Measurements from ENCODE around the gene RAB42.
"Not testable (repeated sequence)": the region's sequence is repeated elsewhere in the genome, so short reads cannot be mapped to it uniquely, and the experiment has no call there.

The RAB42 gene

DNA sequence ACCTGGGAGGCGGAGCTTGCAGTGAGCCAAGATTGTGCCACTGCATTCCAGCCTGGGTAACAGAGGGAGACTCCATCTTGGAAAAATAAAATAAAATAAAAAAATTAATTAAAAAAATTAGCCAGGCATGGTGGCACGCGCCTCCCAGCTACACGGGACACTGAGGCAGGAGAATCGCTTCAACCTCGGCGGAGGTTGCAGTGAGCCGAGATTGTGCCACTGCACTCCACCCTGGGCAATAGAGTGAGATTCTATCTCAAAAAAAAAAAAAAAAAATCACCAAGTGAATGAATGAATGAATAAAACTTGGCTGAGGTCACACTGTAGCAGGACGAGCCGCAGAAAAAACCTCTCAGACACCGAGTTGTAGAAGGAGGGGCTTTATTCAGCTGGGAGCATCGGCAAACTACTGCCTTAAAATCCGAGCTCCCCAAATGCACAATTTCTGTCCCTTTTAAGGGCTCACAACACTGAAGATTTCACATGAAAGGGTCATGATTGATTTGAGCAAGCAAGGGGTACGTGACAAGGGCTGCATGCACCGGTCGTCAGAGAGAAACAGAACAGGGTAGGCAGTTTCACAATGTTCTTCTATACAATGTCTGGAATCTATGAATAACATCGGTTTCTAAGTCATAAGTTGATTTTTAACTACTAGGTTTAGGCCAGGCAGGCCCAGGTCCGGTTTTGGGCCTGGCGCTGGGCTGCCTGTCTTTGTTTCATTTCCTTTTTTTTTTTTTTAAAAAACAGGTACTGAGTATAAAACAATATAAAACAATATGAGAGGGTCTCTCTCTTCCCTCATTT lies 5.3 kb upstream of the RAB42 start:
- not testable (repeated sequence) for DNase-seq

DNA sequence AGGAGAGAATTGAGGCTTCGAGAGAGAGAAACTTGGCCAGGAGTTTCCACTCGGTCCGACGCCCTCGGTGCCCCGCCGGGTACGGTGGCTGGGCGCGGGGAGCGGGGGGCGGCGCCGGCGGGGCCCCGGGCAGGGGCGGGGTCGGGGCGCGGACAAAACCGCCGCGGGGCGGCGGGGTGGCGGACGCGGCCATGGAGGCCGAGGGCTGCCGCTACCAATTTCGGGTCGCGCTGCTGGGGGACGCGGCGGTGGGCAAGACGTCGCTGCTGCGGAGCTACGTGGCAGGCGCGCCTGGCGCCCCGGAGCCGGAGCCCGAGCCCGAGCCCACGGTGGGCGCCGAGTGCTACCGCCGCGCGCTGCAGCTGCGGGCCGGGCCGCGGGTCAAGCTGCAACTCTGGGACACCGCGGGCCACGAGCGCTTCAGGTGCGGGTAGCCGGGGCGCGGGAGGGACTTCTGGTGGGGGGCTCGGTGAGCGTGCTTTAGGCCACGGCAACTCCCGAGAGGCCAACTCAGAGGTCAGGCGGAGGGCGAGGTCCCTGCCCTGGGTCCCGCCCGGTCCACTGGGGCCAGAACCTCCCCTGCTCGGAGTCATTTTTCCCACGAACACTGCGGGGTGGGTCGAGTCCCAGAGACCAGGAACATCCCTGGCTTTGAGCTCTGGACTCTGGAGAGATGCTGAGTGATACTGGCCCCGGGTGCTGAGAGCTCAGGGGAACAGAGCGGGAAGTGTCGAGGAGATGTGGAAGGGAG lies 431 bp downstream of the RAB42 start:
- DNase-seq: no peak

DNA sequence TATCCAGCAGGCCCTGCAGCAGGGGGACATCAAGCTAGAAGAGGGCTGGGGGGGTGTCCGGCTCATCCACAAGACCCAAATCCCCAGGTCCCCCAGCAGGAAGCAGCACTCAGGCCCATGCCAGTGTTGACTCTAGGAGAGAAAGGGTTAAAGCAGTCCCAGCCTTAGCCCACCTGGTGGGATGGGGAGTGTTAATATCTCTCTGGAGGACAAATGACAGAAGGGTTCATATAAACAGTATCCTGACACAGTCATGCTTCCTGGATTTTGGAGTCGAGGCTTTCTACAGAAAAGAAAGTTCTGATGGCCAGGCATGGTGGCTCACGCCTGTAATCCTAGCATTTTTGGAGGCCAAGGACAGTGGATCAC lies 1.9 kb downstream of the RAB42 start:
- DNase-seq: not testable (repeated sequence)

DNA sequence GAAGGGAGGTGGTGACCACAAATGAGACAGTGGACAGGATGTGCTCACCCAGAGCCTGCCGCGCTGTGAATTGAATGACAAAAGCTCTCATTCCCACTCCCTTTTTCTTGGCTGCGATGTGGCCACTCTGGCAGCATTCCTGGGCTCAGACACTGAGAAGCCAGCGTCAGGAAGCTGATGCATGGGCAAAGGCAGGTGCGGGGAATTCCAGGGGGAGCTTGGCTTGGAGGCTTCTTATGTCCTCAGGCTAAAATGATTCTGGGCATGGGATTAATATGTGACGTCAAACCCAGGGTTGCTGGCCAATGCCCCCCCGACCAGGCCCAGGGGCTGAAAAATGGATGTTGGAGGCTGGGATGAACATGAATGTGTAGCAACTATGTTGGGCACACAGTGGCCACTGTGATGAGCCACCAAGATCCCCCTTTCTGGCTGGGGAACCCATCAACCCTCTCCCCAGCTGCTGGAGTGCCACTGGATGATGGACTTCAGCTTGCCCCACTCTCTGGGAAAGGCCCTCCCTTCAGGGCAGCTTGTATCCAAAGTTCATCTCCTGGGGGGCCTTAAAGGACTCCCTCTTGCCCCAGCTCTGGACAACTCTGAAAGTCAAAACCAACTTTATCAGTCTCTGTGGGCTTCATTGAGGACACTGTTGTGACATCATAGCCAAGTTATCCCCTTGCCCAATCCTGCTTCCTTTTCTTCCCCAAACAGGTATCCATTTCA lies 2.8 kb downstream of the RAB42 start:
- DNase-seq: not testable (repeated sequence)

DNA sequence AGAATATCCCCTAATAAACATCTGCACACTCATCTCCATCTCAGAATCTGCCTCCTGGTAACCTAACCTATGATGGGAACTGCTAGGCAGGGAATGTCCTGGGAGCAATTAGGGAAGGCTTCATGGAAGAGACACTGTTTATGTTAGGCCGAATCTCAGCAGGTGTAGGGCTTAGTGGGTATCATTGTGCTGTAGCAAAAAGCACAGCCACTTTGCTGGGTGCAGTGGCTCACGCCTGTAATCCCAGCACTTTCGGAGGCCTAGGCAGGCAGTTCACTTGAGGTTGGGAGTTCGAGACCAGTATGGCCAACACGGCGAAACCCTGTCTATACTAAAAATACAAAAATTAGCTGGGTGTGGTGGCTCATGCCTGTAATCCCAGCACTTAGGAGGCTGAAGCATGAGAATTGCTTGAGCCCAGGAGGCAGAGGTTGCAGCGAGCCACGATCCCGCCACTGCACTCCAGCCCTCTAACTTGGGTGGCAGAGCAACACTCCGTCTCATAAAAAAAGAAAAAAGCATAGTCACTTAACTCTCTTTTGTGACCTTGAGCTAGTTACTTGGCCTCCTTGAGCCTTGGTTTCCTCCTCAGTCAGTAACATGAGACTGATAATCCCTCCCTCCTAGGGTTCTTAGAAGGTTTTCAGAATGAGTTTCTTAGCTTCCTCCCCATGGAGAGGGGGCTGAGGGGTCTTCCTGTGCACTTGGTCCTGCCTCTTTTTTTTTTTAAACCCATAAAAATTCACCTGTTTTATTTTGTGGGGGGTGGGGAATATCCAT lies 3.5 kb downstream of the RAB42 start:
- DNase-seq: no peak

DNA sequence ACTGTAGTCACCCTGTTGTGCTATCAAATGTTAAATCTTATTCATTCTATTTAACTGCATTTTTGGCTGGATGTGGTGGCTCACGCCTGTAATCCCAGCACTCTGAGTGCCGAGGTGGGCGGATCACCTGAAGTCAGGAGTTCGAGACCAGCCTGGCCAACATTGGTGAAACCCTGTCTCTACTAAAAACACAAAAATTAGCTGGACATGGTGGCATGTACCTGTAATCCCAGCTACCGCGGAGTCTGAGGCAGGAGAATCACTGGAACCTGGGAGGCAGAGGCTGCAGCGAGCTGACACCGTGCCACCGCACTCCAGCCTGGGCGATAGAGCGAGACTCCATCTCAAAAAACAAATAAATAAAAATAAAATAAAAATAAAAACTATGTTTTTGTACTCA lies 4.2 kb downstream of the RAB42 start:
- DNase-seq: not testable (repeated sequence)

DNA sequence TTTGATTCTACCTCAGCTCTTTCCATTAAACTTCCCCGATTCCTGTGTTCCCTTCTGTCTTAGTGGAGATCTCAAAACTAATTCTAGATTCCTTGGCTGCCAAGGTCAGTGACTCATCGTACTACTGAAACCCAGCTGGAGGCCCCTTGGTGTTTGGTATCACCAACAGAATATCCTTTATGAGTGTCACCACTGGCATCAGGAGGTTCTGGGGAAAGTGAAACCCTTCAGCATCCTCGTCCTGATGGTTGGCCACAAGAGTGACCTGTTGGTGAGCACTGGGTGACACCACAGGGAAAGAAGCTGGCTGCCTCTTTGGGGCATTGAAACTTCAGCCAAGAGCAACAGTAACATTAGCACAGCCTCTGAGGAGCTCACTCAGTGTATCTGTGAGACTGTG lies 9.6 kb downstream of the RAB42 start:
- no peak for DNase-seq

DNA sequence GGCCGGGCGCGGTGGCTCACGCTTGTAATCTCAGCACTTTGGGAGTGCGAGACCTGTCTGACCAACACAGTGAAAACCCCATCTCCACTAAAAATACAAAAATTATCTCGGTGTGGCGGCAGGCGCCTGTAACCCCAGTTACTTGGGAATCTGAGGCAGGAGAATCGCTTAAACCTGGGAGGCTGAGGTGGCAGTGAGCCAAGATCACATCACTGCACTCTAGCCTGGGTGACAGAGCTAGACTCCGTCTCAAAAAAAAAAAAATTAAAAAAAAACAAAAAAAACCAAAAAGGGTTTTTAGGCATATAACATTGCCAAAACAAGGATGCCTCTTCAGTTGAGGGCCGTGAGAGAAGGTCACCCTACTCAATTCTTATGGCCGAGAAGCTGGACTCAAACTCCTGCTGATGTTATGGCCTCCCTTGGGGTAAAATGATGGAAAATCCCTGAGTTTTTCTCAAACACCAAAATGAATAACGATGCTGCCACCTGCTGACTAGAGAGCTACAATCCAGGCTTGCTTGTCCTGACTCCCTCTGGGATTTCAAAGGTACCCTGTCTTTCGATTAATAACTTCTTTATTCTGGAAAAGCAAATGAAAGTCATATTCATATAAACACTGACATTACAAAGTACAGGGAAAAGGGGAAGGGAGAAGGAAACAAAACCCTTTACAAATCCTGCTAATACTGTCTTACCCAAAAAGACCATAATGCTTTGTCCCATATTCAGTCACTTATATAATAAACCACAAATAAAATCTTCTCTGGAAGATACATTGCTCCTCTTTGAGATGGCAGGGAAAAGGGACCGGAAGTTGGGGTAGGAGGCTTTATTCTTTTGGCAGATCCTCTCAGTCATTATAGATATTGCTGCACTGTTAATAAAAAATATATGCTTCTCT lies 10.7 kb downstream of the RAB42 start:
- no peak for DNase-seq

DNA sequence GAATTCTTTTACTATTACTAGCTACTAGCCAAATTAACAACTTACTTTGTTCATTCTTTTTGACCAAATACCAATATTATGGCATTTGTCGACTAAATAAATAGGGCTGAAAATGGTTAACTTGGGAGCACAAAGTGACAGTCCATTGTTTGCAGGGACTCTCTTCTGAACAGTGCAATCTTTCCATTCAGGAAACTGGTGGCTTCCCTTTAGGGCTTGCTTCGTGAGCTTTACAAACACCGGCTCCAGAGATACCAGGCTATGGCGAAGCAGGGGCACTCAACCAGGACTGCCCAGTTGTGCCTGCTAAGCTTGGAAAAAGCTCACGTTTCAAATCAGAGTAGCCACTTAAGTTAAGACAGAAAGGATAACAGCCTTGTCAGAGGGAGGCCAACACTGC lies 12.3 kb downstream of the RAB42 start:
- DNase-seq: no peak

DNA sequence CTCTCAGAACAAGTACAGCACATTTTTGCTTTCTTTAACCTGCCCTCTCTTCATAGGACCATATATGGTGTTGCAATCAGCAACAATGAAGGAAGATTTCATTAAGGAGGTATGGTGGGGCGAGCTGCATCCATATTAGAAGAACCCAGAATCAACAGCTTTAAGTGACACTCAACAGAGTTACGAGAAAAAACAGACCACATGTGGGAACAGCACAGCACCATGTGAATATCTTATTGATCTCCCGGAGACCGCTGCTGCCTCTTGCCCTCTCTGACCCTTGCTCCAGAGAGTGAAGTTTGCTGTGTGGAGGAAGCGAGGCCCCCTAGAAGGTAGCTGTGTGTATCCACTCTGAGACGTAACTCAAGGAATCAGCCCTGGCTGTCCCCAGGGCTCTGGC lies 12.9 kb downstream of the RAB42 start:
- DNase-seq: no peak

DNA sequence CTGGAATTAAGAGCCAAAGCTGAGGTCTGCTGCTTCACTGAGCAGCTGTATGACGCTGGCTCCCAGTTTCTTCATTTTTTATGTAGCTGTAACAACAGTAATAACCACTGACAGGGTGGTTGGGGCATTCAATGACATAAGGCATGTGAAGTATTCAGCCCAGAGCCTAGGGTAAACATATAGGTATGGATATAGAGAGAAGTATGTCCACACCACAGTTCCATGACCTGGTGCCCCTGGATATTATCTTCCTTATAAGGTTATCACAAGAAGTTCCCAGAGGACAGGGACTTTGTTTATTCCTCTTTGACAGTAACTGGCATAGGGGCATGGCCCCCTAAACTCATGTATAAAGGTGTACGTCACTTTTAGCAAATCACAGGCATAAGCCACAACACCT lies 14.7 kb downstream of the RAB42 start:
- DNase-seq: no peak

DNA sequence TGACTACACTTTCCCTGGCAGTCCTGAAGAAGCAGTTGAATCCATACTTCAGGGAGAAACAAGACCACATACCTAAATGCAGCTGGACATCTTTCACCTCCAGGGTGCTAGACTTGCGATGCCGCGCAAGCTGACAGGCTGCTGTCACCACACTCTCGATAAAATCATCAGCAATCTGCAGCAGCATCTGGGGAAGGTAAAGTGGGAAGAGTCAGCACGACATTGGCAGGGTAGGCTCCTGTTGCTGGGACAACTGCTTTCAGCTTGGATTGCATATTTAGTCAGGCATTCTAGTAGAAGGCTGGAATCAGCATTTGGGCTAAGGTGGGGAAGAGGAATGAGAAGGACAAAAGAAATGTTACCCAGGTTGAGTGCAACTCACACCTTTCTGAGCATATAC lies 21.1 kb downstream of the RAB42 start:
- no peak for DNase-seq

DNA sequence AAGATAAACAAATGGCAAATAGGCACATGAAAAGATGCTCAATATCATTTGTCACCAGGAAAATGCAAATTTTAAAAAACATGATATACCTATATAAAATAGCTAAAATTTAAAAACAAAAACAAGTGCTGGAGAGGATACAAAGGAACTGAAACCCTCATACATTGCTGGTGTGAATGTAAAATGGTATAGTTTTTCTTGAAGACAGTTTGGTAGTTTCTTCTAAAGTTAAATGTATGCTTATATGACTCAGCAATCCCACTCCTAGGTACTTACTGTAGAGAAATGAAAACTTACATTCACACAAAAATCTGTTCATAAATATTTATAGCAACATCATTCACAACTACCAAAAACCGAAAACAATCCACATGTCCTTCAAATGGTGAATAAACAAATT lies 39.6 kb downstream of the RAB42 start:
- no peak for DNase-seq

DNA sequence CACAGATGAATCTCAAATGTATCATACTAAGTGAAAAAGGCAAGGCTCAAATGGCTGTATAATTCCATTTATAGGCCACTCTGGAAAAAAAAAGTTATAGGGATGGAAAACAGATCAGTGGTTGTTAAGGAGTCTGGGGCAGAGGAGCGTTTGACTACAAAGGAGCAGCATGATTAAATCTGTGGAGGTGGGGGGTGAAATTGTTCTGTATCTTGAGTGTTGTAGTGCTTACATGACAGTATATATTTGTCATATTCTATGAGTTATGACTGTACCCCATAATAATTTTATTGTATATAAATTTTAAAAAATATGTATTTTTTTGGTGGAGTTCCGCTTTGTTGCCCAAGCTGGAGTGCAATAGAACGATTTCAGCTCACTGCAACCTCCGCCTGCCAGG lies 40.5 kb downstream of the RAB42 start:
- DNase-seq: no peak

DNA sequence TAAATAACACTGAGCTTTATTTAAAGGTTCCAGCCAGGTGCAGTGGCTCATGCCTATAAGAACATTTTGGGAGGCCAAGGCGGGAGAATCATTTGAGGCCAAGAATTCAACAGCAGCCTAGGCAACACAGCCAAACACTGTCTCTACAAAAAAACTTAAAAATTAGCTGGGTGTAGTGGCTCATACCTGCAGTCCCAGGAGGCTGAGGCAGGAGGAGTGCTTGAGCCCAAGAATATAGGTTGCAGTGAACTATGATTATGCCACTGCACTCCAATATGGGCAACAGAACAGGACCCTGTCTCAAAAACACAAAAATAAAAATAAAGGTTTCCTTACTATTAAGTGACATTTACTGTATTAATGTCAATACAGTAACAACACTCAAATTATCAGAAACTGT lies 48.7 kb downstream of the RAB42 start:
- DNase-seq: no peak

DNA sequence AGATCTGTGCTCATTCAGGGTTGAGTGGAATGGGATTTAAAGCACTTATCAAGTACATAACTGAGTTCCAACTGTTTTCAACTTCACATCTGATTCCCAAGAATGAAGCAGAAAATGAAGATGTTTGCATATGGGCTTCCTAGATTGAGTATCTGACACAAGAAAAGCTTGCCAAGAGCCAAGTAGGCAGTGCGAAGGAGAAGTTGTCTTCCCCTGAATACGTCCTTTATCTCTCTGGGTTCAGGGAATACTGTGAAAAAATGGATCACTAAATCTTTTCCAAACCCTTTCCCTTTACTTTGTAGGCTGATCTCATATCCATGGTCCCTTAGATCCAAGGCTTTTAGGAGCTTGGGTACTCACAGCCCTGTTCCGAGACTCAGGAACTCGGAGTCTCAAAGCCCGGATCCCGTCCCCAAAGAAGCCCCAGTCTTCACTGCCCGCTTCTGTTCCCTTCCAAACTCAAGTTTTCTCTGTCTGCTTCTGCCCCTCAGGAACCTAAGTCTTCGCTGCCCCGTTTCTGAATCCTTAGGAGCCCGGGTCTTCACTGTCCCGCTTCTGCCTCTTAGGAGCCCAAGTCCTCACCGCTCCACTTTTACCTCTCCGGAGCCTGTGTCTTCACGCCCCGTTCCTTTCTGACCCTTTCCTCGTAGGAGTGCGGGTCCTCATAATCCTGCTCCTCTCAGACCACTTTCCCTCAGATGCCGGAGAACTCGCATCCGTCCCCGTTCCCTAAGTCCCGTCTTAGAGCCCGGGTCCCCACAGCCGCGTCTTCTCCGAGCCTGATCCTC lies 50.2 kb downstream of the RAB42 start:
- no peak for DNase-seq

DNA sequence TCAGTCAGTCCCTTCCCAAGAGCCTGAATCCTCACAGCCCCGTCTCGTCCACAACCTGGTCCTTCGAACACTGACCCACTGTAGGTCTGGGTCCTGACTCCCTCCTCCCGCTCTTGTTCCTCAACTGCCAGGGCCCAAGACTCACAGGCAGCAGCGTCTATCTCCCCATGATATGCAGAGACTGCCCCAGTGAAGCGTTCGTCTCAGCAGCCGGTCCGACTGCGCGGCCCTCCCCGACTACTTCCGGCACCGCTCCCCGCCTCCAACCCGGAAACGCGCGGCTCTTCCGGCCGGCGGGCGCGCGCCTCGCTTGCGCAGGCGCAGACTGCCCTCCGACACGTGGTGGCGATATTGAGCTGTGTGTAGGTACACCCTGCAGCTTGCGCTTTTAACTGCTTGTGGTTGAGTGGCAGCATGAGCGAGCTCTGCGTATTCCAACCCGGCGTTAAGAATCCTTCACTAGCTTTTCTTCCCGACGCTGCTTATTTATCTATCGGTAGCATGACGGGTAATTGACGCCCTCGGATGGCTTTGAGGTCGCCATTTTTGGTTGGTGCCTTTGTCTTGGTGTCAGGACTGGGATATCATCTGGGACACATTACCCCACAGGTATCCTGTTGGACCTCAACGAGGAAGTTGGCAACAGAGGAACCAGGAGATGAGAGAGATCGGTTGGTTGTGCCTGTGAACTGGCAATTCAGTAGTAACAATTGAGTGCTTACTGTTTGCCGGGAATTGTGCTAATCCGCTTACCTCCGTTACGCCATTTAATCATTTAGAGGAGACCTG lies 51.0 kb downstream of the RAB42 start, which contains the start of gene TAF12:
Gene TAF12, minus strand, starts transcription at position 221 of the 789 bp plus-strand sequence. CDS start 20,986 bp downstream, outside the sequence.
- DNase-seq: peak; percentile 77

DNA sequence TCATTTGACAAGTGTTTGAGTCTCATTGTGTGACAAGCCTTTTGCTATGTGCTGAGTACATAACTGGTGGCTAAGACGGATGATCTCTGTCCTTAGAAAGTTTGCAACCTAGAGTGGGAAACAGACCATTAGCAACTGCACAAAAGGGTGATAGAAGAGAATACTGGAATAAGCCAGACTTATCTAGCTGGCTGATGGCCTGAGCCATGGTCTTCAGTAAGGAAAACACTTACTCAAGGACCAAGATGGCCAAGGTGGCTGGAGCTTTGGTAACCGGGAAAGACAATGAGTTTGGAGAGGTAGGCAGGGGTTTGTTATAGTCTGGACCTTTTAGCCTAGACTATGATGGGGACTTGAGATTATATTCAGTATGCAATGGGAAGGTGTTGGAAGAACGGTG lies 52.4 kb downstream of the RAB42 start:
- no peak for DNase-seq

Measured in NCI-H1417 treated with DMSO at 0.1 percent for 48 hours (cell line).